HG03064 (cell line): ENCODE results near the gene ACTL10.
"Not testable (repeated sequence)": the region's sequence is repeated elsewhere in the genome, so short reads cannot be mapped to it uniquely, and the experiment has no call there.

Experiments
- ATAC-seq: cut with Tn5 transposase; IDR thresholded peaks from one replicate; pipeline ENCODE4 v1.9.1; 2021; ENCODE audit warnings: low read depth; ENCODE audit not compliant: unreplicated experiment

ACTL10 gene

GRCh38 chr20:33666293-33667244 is at the start of gene ACTL10:
ACTL10 (plus strand) TSS chr20:33666943; CDS start chr20:33667498, 555 bp downstream.
- ATAC-seq, result peak; percentile 51

DNA sequence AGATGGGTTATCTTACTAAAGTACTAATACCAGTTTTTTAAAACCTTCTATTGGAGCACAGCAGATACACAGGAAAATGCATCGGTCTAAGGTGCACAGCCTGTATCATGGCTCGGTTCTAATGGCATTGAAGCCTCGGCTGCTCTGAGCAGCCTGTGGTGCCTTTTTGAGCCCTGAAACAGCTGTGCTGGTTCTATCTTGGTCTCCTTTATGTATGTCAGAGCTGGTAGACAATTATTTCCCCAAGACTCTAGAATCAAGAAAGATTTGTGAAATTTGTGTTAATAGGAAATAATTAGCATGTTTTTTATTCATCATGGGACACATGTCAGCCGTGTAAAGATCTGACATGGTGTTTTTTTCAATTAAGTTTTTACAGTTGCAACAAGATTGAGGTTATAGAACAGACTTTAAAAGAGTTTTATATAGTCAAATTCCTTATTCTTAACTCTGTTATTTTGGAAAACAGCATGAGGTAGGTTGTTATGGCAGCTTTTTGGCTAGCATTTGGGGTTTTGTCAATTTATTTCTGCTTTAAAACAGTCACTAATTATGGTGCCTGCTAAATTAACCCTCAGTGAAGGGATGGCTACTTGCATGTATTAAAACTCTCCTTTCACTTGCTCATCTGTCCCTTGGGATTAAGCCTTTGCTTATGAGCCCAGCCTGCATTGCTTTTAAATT is 44.9 kb upstream of the ACTL10 start:
- no peak for ATAC-seq

GRCh38 chr20:33622705-33623365 is 43.9 kb upstream of the ACTL10 start:
- no peak for ATAC-seq

- ATAC-seq, result no peak
These were observed 42.3 kb upstream of the ACTL10 start for GRCh38 chr20:33624399-33624798.

DNA sequence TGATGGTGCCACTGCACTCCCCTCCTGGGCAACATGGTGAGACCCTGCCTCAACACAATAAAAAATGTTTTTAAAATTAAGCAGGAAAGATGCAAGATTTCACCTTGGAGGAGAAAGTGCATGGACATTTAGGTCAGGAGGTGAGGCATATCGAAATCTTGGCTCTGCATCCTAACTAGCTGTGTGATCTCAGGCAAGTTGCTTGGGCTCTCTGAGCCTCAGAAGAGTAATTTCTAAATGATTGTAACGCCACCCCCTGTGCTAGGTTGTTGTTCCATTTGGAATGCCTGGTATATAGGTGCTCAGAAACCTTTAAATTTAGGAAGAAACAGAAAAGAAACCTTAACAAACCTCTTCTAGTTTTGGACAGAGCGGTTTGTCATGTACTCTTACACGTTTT is 40.6 kb upstream of the ACTL10 start:
- no peak for ATAC-seq

DNA sequence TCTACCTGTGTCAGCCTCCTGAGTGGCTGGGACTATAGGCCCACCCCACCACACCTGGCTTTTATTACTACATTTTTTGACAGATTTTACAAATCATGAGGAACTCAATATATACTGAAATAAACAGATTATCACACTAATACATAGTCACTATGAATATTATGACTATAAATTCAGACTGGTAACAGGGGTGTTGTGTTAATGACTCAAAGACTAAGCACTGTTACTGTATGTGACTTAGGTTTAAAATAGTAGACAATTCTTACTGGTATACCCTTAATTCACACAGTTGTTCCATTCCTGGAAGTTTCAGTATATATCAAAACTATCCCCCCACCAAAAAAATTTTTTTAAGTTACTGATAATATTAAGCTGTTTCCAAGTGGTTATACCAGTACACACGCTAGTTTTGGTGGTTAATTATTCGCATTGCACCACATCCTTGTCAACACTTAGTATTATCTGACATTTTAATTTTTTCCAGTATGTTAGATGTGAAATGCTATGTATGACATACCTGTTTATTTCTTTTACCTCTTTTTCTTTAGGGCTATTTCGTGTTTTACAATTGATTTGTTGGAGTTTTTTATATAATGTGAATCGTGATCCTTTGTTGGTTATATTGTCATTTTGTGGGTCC is 39.0 kb upstream of the ACTL10 start:
- ATAC-seq, result no peak

GRCh38 chr20:33629533-33629932 is 37.2 kb upstream of the ACTL10 start:
- ATAC-seq, result no peak

- ATAC-seq, result no peak
These were observed 36.8 kb upstream of the ACTL10 start for GRCh38 chr20:33629979-33630378.

DNA sequence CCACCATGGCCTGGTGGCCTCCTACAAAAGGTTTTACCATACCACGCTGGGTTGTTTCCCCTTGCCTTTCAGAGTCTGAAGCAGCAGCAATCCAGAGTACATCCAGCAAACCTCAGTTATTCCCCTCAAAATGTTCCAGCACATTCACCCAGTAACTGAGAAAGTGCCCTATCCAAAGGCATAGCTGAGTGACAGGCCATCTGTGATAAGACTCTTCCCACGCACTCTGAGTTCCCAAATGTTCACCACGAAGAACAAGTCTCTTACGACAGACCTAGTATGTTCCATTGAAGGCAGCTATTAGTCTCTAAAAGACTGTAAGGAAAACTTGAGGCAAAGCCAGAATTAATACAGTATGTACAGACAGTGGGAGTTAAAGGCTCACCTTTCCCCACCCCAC is 36.2 kb upstream of the ACTL10 start:
- no peak for ATAC-seq

GRCh38 chr20:33631910-33632309 is 34.8 kb upstream of the ACTL10 start:
- not testable (repeated sequence) for ATAC-seq

- no peak for ATAC-seq
These were observed 31.4 kb upstream of the ACTL10 start for GRCh38 chr20:33635341-33635740.

DNA sequence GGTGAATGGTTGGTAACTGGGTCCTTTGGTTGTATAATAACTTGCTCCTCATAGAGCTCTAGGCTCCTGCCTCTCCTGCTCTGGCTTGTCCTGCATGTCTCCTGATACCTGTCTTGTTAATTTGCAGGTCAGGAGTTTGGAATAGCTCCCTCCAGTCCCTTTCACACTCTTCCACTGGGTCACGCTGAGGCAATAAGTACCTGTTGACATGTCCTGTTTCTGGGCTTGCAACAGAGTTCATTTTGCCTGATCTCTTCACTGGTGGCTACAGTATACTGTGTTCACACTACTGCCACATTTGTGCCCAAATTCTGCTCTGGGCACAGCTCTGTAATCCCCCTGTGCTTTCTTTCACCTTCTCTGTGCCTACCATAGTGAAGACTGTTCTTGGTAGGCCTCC is 30.0 kb upstream of the ACTL10 start:
- no peak for ATAC-seq

GRCh38 chr20:33640287-33640686 is 26.5 kb upstream of the ACTL10 start:
- ATAC-seq, result no peak

- no peak for ATAC-seq
These were observed 22.3 kb upstream of the ACTL10 start for GRCh38 chr20:33644313-33645071.

DNA sequence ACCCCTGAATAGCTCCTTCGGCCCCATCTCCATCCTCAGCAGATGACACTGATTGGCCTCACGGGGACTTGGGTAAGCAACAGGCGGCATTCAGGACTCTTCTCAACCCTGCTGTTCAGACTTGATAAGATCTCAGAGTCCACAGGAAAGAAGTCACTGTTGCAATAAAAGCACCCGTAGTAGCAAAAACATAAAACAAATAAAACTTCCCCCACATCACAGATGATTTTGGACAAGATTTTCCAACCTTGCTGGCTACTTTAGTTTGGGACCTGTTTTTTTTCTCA is 21.7 kb upstream of the ACTL10 start:
- ATAC-seq, result no peak

DNA sequence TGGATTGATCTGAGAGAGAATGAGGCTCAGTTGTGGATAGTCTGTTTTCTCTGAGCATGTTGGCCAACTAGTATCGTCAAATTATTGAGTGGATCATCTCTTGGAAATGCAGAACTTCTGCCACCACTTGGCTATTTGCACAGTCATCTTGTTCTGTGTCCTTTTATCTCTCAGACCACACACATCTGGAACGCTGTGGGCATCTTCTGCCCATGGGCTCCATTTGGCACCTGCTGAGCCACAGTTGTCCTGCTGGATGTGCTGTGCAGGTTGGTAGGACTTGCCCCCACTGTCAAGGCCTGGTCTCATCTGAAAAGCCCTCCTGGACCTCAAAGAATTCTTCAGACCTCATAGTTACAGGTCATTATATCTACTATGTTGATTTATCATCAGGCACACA is 21.3 kb upstream of the ACTL10 start:
- ATAC-seq, result no peak

DNA sequence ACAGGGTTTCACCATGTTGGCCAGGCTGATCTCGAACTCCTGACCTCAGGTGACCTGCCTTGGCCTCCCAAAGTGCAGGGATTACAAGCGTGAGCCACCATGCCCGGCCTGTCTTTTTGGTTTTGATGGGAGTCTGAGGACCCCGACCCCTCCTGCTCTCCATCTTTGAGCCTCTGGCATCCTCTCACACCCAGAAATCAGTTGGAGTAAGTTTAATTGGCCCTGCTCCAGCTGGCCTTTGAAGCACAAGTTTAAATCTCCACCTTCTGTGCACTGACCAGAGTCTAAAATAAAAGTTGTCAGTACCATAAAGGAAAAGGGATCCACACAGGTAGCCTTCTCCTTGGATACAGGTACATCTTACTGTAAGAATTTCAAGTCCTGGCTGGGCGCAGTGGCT is 20.6 kb upstream of the ACTL10 start:
- ATAC-seq, result no peak

- not testable (repeated sequence) for ATAC-seq
These were observed 19.7 kb upstream of the ACTL10 start for GRCh38 chr20:33646959-33647602.

GRCh38 chr20:33647603-33648395 is 18.9 kb upstream of the ACTL10 start:
- peak; percentile 58 for ATAC-seq
